ENCODE data around the gene RTL10. TPM values are rescaled to one million over a fixed set of nuclear protein-coding genes. Genes with fewer than 3 reads are reported as not detected.

Gene RTL10
- total and polyA plus RNA-seq, 10 of the 15 experiments (the other 5 are each of a cell fraction or from before 2014, with no cell fraction given), result 5.3 to 18.1 (median 10.3) TPM

GRCh38 chr22:19855504-19856409, 1.1 kb upstream of the RTL10 start (continued):
- TF ChIP-seq EZH2 (IDR thresholded peaks at IDR 0.05; ENCODE audit: borderline replicate concordance, control insufficient read depth, low read depth, low read length), result no peak
- no peak for TF ChIP-seq BACH1 (IDR thresholded peaks at IDR 0.05; ENCODE audit: borderline replicate concordance)
- TF ChIP-seq, protein P1, sequence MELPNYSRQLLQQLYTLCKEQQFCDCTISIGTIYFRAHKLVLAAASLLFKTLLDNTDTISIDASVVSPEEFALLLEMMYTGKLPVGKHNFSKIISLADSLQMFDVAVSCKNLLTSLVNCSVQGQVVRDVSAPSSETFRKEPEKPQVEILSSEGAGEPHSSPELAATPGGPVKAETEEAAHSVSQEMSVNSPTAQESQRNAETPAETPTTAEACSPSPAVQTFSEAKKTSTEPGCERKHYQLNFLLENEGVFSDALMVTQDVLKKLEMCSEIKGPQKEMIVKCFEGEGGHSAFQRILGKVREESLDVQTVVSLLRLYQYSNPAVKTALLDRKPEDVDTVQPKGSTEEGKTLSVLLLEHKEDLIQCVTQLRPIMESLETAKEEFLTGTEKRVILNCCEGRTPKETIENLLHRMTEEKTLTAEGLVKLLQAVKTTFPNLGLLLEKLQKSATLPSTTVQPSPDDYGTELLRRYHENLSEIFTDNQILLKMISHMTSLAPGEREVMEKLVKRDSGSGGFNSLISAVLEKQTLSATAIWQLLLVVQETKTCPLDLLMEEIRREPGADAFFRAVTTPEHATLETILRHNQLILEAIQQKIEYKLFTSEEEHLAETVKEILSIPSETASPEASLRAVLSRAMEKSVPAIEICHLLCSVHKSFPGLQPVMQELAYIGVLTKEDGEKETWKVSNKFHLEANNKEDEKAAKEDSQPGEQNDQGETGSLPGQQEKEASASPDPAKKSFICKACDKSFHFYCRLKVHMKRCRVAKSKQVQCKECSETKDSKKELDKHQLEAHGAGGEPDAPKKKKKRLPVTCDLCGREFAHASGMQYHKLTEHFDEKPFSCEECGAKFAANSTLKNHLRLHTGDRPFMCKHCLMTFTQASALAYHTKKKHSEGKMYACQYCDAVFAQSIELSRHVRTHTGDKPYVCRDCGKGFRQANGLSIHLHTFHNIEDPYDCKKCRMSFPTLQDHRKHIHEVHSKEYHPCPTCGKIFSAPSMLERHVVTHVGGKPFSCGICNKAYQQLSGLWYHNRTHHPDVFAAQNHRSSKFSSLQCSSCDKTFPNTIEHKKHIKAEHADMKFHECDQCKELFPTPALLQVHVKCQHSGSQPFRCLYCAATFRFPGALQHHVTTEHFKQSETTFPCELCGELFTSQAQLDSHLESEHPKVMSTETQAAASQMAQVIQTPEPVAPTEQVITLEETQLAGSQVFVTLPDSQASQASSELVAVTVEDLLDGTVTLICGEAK (IDR thresholded peaks at IDR 0.05; ENCODE audit: borderline replicate concordance), result peak; percentile 75; the same call in 1 of the 2 replicates
- no peak for TF ChIP-seq CBX5 (IDR thresholded peaks at IDR 0.05; ENCODE audit: low read depth)
- peak; percentile 18; the same call in 1 of the 2 replicates for TF ChIP-seq HDGF (IDR thresholded peaks at IDR 0.05)
- TF ChIP-seq SRF (IDR thresholded peaks at IDR 0.05; ENCODE audit: low read depth in 2 of 2, low read length in 2 of 2), result no peak
- TF ChIP-seq RAD51 (IDR thresholded peaks at IDR 0.05), result no peak
- 0 out of 2 replicates have a peak, but pooled peaks have one; percentile 6 for TF ChIP-seq RUNX3 (IDR thresholded peaks at IDR 0.05; ENCODE audit: low read length)
- no peak for TF ChIP-seq MTA3 (IDR thresholded peaks at IDR 0.05; ENCODE audit: borderline replicate concordance, low read length)
- no peak for TF ChIP-seq PAX8 (IDR thresholded peaks at IDR 0.05)
- TF ChIP-seq PAX5 (IDR thresholded peaks at IDR 0.05; ENCODE audit: borderline replicate concordance, low read depth, low read length), result peak; percentile 65; the same call in 1 of the 2 replicates
- peak; percentile 30; the same call in 1 of the 2 replicates for TF ChIP-seq IKZF1 (conservative IDR thresholded peaks at IDR 0.05)
- TF ChIP-seq EP300 (IDR thresholded peaks at IDR 0.05; ENCODE audit: borderline replicate concordance in 1 of 2, control insufficient read depth in 1 of 2, low read depth in 2 of 2, low read length in 2 of 2), result peak in 1 of 2 experiments; percentile 12; a peak in 1 of 4 replicates
- TF ChIP-seq EED (IDR thresholded peaks at IDR 0.05; ENCODE audit: low read depth), result peak; percentile 32; the same call in 1 of the 2 replicates
- no peak for TF ChIP-seq CEBPB (IDR thresholded peaks at IDR 0.05; ENCODE audit: borderline replicate concordance in 1 of 2, low read depth in 2 of 2, low read length in 2 of 2)
- peak; percentile 8 for TF ChIP-seq PML (IDR thresholded peaks at IDR 0.05; ENCODE audit: low read length)
- TF ChIP-seq, protein P2, sequence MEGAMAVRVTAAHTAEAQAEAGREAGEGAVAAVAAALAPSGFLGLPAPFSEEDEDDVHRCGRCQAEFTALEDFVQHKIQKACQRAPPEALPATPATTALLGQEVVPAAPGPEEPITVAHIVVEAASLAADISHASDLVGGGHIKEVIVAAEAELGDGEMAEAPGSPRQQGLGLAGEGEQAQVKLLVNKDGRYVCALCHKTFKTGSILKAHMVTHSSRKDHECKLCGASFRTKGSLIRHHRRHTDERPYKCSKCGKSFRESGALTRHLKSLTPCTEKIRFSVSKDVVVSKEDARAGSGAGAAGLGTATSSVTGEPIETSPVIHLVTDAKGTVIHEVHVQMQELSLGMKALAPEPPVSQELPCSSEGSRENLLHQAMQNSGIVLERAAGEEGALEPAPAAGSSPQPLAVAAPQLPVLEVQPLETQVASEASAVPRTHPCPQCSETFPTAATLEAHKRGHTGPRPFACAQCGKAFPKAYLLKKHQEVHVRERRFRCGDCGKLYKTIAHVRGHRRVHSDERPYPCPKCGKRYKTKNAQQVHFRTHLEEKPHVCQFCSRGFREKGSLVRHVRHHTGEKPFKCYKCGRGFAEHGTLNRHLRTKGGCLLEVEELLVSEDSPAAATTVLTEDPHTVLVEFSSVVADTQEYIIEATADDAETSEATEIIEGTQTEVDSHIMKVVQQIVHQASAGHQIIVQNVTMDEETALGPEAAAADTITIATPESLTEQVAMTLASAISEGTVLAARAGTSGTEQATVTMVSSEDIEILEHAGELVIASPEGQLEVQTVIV (IDR thresholded peaks at IDR 0.05; ENCODE audit: borderline replicate concordance, partially characterized antibody), result no peak
- TF ChIP-seq, protein P3, sequence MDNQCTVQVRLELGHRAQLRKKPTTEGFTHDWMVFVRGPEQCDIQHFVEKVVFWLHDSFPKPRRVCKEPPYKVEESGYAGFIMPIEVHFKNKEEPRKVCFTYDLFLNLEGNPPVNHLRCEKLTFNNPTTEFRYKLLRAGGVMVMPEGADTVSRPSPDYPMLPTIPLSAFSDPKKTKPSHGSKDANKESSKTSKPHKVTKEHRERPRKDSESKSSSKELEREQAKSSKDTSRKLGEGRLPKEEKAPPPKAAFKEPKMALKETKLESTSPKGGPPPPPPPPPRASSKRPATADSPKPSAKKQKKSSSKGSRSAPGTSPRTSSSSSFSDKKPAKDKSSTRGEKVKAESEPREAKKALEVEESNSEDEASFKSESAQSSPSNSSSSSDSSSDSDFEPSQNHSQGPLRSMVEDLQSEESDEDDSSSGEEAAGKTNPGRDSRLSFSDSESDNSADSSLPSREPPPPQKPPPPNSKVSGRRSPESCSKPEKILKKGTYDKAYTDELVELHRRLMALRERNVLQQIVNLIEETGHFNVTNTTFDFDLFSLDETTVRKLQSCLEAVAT (IDR thresholded peaks at IDR 0.05), result peak; percentile 15; the same call in 1 of the 2 replicates
- peak; percentile 90 for TF ChIP-seq TCF7 (IDR thresholded peaks at IDR 0.05; ENCODE audit: borderline replicate concordance)
- TF ChIP-seq NBN (IDR thresholded peaks at IDR 0.05), result 0 out of 2 replicates have a peak, but pooled peaks have one; percentile 36
- TF ChIP-seq NFIC (IDR thresholded peaks at IDR 0.05; ENCODE audit: low read depth, low read length), result no peak
